Measurements from ENCODE around the gene PRDM15. TPM values are rescaled to one million over a fixed set of nuclear protein-coding genes. Genes with fewer than 3 reads are reported as not detected.
A peak's percentile ranks its signal among the peaks of the same experiment; 100 is the strongest.

The PRDM15 gene
- total RNA-seq, 1 donor from 2014 or later, result 10.2 TPM

- H3K27ac Mint-ChIP-seq (ENCODE audit: unreplicated experiment), result no peak overlapping the region
- H3K9me3 Mint-ChIP-seq (ENCODE audit: unreplicated experiment), result peaks cover 2% of the 10 kb centered on the region
- DNase-seq, result no peak
- H3K4me3 Mint-ChIP-seq (ENCODE audit: unreplicated experiment), result no peak overlapping the region
- H3K27me3 Mint-ChIP-seq (ENCODE audit: unreplicated experiment), result peaks cover 3% of the 10 kb centered on the region
- H3K4me1 Mint-ChIP-seq (ENCODE audit: low read depth, unreplicated experiment), result peaks cover 5% of the 10 kb centered on the region
- peaks cover 18% of the 10 kb centered on the region for H3K36me3 Mint-ChIP-seq (ENCODE audit: unreplicated experiment)
- no peak for TF ChIP-seq CTCF (IDR thresholded peaks at IDR 0.05; ENCODE audit: partially characterized antibody, unreplicated experiment)
Measured at GRCh38 chr21:41837756-41838297, 41.3 kb downstream of the PRDM15 start.

- no peak overlapping the region for H3K27ac Mint-ChIP-seq (ENCODE audit: unreplicated experiment)
- no peak for TF ChIP-seq CTCF (IDR thresholded peaks at IDR 0.05; ENCODE audit: partially characterized antibody, unreplicated experiment)
- no peak for DNase-seq
Measured at GRCh38 chr21:41836166-41837015, 42.8 kb downstream of the PRDM15 start.

GRCh38 chr21:41835711-41836154, 43.4 kb downstream of the PRDM15 start:
- H3K27ac Mint-ChIP-seq (ENCODE audit: unreplicated experiment), result no peak overlapping the region
- peaks cover 2% of the 10 kb centered on the region for H3K9me3 Mint-ChIP-seq (ENCODE audit: unreplicated experiment)
- no peak for TF ChIP-seq CTCF (IDR thresholded peaks at IDR 0.05; ENCODE audit: partially characterized antibody, unreplicated experiment)
- H3K4me3 Mint-ChIP-seq (ENCODE audit: unreplicated experiment), result no peak overlapping the region
- H3K4me1 Mint-ChIP-seq (ENCODE audit: low read depth, unreplicated experiment), result peaks cover 5% of the 10 kb centered on the region
- peaks cover 3% of the 10 kb centered on the region for H3K27me3 Mint-ChIP-seq (ENCODE audit: unreplicated experiment)
- H3K36me3 Mint-ChIP-seq (ENCODE audit: unreplicated experiment), result peaks cover 12% of the 10 kb centered on the region
- no peak for DNase-seq

More at GRCh38 chr21:41836166-41837015, 42.8 kb downstream of the PRDM15 start:
- Mint-ChIP-seq H3K4me1 (ENCODE audit: low read depth, unreplicated experiment) (peaks cover 5% of the 10 kb centered on the region), H3K27me3 (ENCODE audit: unreplicated experiment) (peaks cover 3% of the 10 kb centered on the region), H3K36me3 (ENCODE audit: unreplicated experiment) (peaks cover 18% of the 10 kb centered on the region), H3K9me3 (ENCODE audit: unreplicated experiment) (peaks cover 2% of the 10 kb centered on the region), H3K4me3 (ENCODE audit: unreplicated experiment) (peak overlapping the region; percentile 10)

GRCh38 chr21:41834926-41835663, 44.0 kb downstream of the PRDM15 start:
- Mint-ChIP-seq H3K27me3 (ENCODE audit: unreplicated experiment) (peaks cover 3% of the 10 kb centered on the region), H3K4me1 (ENCODE audit: low read depth, unreplicated experiment) (peaks cover 5% of the 10 kb centered on the region), H3K4me3 (ENCODE audit: unreplicated experiment) (no peak overlapping the region), H3K36me3 (ENCODE audit: unreplicated experiment) (peaks cover 7% of the 10 kb centered on the region), H3K27ac (ENCODE audit: unreplicated experiment) (peak overlapping the region; percentile 22), H3K9me3 (ENCODE audit: unreplicated experiment) (peaks cover 2% of the 10 kb centered on the region)
- DNase-seq, result no peak
- no peak for TF ChIP-seq CTCF (IDR thresholded peaks at IDR 0.05; ENCODE audit: partially characterized antibody, unreplicated experiment)
